ENCODE results near the gene CHM.
"Not testable (repeated sequence)": the region's sequence is repeated elsewhere in the genome, so short reads cannot be mapped to it uniquely, and the experiment has no call there.

CHM gene

GRCh38 chrX:85930099-85930498 lies 117.3 kb downstream of the CHM start:
- no peak for TF ChIP-seq CTCF (IDR thresholded peaks at IDR 0.05)
- H3K4me3 ChIP-seq, result no peak overlapping the region
- no peak overlapping the region for H3K27ac ChIP-seq
- no peak for DNase-seq (ENCODE audit: low spot score)

- TF ChIP-seq CTCF (IDR thresholded peaks at IDR 0.05), result no peak
- H3K27ac ChIP-seq, result no peak overlapping the region
- H3K4me3 ChIP-seq, result no peak overlapping the region
- no peak for DNase-seq (ENCODE audit: low spot score)
Observed at GRCh38 chrX:85928606-85929005, 118.8 kb downstream of the CHM start.

GRCh38 chrX:85927740-85928139 lies 119.6 kb downstream of the CHM start:
- H3K27ac ChIP-seq, result no peak overlapping the region
- H3K4me3 ChIP-seq, result no peak overlapping the region
- no peak for TF ChIP-seq CTCF (IDR thresholded peaks at IDR 0.05)
- DNase-seq (ENCODE audit: low spot score), result no peak

GRCh38 chrX:85922821-85923220 lies 124.5 kb downstream of the CHM start:
- Histone ChIP-seq H3K27ac (no peak overlapping the region), H3K4me3 (no peak overlapping the region)
- no peak for DNase-seq (ENCODE audit: low spot score)
- TF ChIP-seq CTCF (IDR thresholded peaks at IDR 0.05), result no peak

GRCh38 chrX:85916656-85917280 lies 130.6 kb downstream of the CHM start:
- not testable (repeated sequence) for H3K4me3 ChIP-seq; DNase-seq (ENCODE audit: low spot score); H3K27ac ChIP-seq

- TF ChIP-seq CTCF (IDR thresholded peaks at IDR 0.05), result no peak
- Histone ChIP-seq H3K4me3 (no peak overlapping the region), H3K27ac (no peak overlapping the region)
- DNase-seq (ENCODE audit: low spot score), result no peak
Observed at GRCh38 chrX:85914431-85914830, 132.9 kb downstream of the CHM start.

GRCh38 chrX:85907316-85907715 lies 140.0 kb downstream of the CHM start:
- no peak for TF ChIP-seq CTCF (IDR thresholded peaks at IDR 0.05)
- H3K4me3 ChIP-seq, result no peak overlapping the region
- no peak overlapping the region for H3K27ac ChIP-seq
- no peak for DNase-seq (ENCODE audit: low spot score)

- Histone ChIP-seq H3K4me3 (no peak overlapping the region), H3K27ac (no peak overlapping the region)
- no peak for TF ChIP-seq CTCF (IDR thresholded peaks at IDR 0.05)
- DNase-seq (ENCODE audit: low spot score), result no peak
Observed at GRCh38 chrX:85906399-85906798, 141.0 kb downstream of the CHM start.
